ENCODE measurements around the gene PSMD9. TPM values are rescaled to one million over a fixed set of nuclear protein-coding genes. Genes with fewer than 3 reads are reported as not detected.

PSMD9 gene
- polyA plus RNA-seq, 1 donor from 2014 or later = 79.3 TPM

- H3K4me2 ChIP-seq (ENCODE audit: low read length) = no peak overlapping the region
- H3F3A ChIP-seq (ENCODE audit: insufficient read depth, low read length, poor library complexity, severe bottlenecking) = no peaks in the 10 kb centered on the region
- H3K27ac ChIP-seq (ENCODE audit: low read length) = no peak overlapping the region
- H4K20me1 ChIP-seq (ENCODE audit: insufficient read depth) = no peaks in the 10 kb centered on the region
- no peaks in the 10 kb centered on the region for H3K9me3 ChIP-seq (ENCODE audit: low read length)
- no peak overlapping the region for H2AFZ ChIP-seq (ENCODE audit: low read depth, low read length)
- TF ChIP-seq REST (IDR thresholded peaks at IDR 0.05; ENCODE audit: borderline replicate concordance) (no peak), MXI1 (conservative IDR thresholded peaks at IDR 0.05; ENCODE audit: poor library complexity, severe bottlenecking) (no peak), EP300 (conservative IDR thresholded peaks at IDR 0.05; ENCODE audit: poor library complexity, severe bottlenecking) (no peak), POLR2AphosphoS5 (IDR thresholded peaks at IDR 0.05) (no peak), SMC3 (conservative IDR thresholded peaks at IDR 0.05; ENCODE audit: poor library complexity) (no peak), CTCF (IDR thresholded peaks at IDR 0.05; ENCODE audit: poor library complexity, severe bottlenecking) (no peak), EZH2 (IDR thresholded peaks at IDR 0.05; ENCODE audit: borderline replicate concordance, insufficient read depth, low read length, poor library complexity, severe bottlenecking) (no peak), TAF1 (IDR thresholded peaks at IDR 0.05; ENCODE audit: low read depth) (no peak), RAD21 (conservative IDR thresholded peaks at IDR 0.05) (no peak)
- no peaks in the 10 kb centered on the region for H3K36me3 ChIP-seq (ENCODE audit: insufficient read depth, low read length)
- H3K79me2 ChIP-seq (replicated peaks; ENCODE audit: insufficient read depth, low read length) = no peaks in the 10 kb centered on the region
- H3K4me3 ChIP-seq (ENCODE audit: low read length) = no peak overlapping the region
- no peaks in the 10 kb centered on the region for H3K9me2 ChIP-seq (ENCODE audit: insufficient read depth, low read length)
- H3K27me3 ChIP-seq (ENCODE audit: insufficient read depth, low read depth, low read length) = no peaks in the 10 kb centered on the region
- H3K9ac ChIP-seq (ENCODE audit: low read length) = no peak overlapping the region
Observed at GRCh38 chr12:121955258-121956237, 67.0 kb downstream of the PSMD9 start.

- no peaks in the 10 kb centered on the region for H3F3A ChIP-seq (ENCODE audit: insufficient read depth, low read length, poor library complexity, severe bottlenecking)
- H3K36me3 ChIP-seq (ENCODE audit: insufficient read depth, low read length) = no peaks in the 10 kb centered on the region
- H3K27ac ChIP-seq (ENCODE audit: low read length) = no peak overlapping the region
- no peaks in the 10 kb centered on the region for H3K79me2 ChIP-seq (replicated peaks; ENCODE audit: insufficient read depth, low read length)
- no peaks in the 10 kb centered on the region for H3K27me3 ChIP-seq (ENCODE audit: insufficient read depth, low read depth, low read length)
- no peaks in the 10 kb centered on the region for H3K9me3 ChIP-seq (ENCODE audit: low read length)
- H3K4me2 ChIP-seq (ENCODE audit: low read length) = no peak overlapping the region
- no peak overlapping the region for H2AFZ ChIP-seq (ENCODE audit: low read depth, low read length)
- H3K9ac ChIP-seq (ENCODE audit: low read length) = no peak overlapping the region
- no peak overlapping the region for H3K4me3 ChIP-seq (ENCODE audit: low read length)
- H3K9me2 ChIP-seq (ENCODE audit: insufficient read depth, low read length) = no peaks in the 10 kb centered on the region
- TF ChIP-seq CTCF (IDR thresholded peaks at IDR 0.05; ENCODE audit: poor library complexity, severe bottlenecking) (no peak), POLR2AphosphoS5 (IDR thresholded peaks at IDR 0.05) (no peak), REST (IDR thresholded peaks at IDR 0.05; ENCODE audit: borderline replicate concordance) (no peak), TAF1 (IDR thresholded peaks at IDR 0.05; ENCODE audit: low read depth) (no peak), SMC3 (conservative IDR thresholded peaks at IDR 0.05; ENCODE audit: poor library complexity) (no peak), MXI1 (conservative IDR thresholded peaks at IDR 0.05; ENCODE audit: poor library complexity, severe bottlenecking) (no peak), EZH2 (IDR thresholded peaks at IDR 0.05; ENCODE audit: borderline replicate concordance, insufficient read depth, low read length, poor library complexity, severe bottlenecking) (no peak), RAD21 (conservative IDR thresholded peaks at IDR 0.05) (no peak), EP300 (conservative IDR thresholded peaks at IDR 0.05; ENCODE audit: poor library complexity, severe bottlenecking) (no peak)
- no peaks in the 10 kb centered on the region for H4K20me1 ChIP-seq (ENCODE audit: insufficient read depth)
Observed at GRCh38 chr12:121957861-121958515, 69.4 kb downstream of the PSMD9 start.
